H9 (cell line): ENCODE results near the gene VWA5A. TPM values are rescaled to one million over a fixed set of nuclear protein-coding genes. Genes with fewer than 3 reads are reported as not detected.
"Not testable (repeated sequence)": the region's sequence is repeated elsewhere in the genome, so short reads cannot be mapped to it uniquely, and the experiment has no call there.

Experiments used
- DNase-seq: peaks from one replicate; pipeline ENCODE4 v3.0.0-alpha.2; 2017
- H2AFZ ChIP-seq: one replicate; pipeline ENCODE4 v1.6.1; 2013; ENCODE audit warnings: mild to moderate bottlenecking, low read length, control low read depth, moderate library complexity
- H2AK5ac ChIP-seq: 2 replicates; pipeline ENCODE4 v1.6.1; 2013; ENCODE audit warnings: low read length, control low read depth, mixed read lengths; ENCODE audit not compliant: insufficient read length
- H2BK120ac ChIP-seq: one replicate; pipeline ENCODE4 v1.6.1; 2013; ENCODE audit warnings: low read depth, mild to moderate bottlenecking, low read length, control low read depth, inconsistent platforms; ENCODE audit not compliant: poor library complexity, severe bottlenecking
- H2BK12ac ChIP-seq: 2 replicates; pipeline ENCODE4 v1.6.1; 2013; ENCODE audit warnings: low read length, control low read depth, mixed read lengths, low read depth; ENCODE audit not compliant: insufficient read length
- H2BK15ac ChIP-seq: 2 replicates; pipeline ENCODE4 v1.6.1; 2013; ENCODE audit warnings: low read depth, low read length, control low read depth
- H2BK20ac ChIP-seq: one replicate; pipeline ENCODE4 v1.6.1; 2013; ENCODE audit warnings: low read depth, mild to moderate bottlenecking, low read length, control low read depth, inconsistent platforms; ENCODE audit not compliant: poor library complexity, severe bottlenecking
- H2BK5ac ChIP-seq: 2 replicates; pipeline ENCODE4 v1.6.1; 2013; ENCODE audit warnings: low read length, control low read depth, mixed read lengths; ENCODE audit not compliant: insufficient read length
- H3K14ac ChIP-seq: 2 replicates; pipeline ENCODE4 v1.6.1; 2013; ENCODE audit warnings: low read length, control low read depth; ENCODE audit not compliant: insufficient read depth
- H3K18ac ChIP-seq: 2 replicates; pipeline ENCODE4 v1.6.1; 2013; ENCODE audit warnings: low read depth, mild to moderate bottlenecking, mixed read lengths, low read length, control low read depth; ENCODE audit not compliant: insufficient read length
- H3K23ac ChIP-seq: 2 replicates; pipeline ENCODE4 v1.6.1; 2013; ENCODE audit warnings: low read length, control low read depth, mixed read lengths, low read depth; ENCODE audit not compliant: insufficient read length
- H3K23me2 ChIP-seq: 2 replicates; pipeline ENCODE4 v1.6.1; 2013; ENCODE audit warnings: low read depth, mild to moderate bottlenecking, mixed read lengths, low read length, control low read depth; ENCODE audit not compliant: insufficient read length, poor library complexity, severe bottlenecking
- H3K27ac ChIP-seq: 2 replicates; pipeline ENCODE4 v1.5.1; 2013; ENCODE audit warnings: low read length, control low read depth, mixed read lengths, low read depth; ENCODE audit not compliant: insufficient read length
- H3K27me3 ChIP-seq: 2 replicates; pipeline ENCODE4 v1.6.1; 2013; ENCODE audit warnings: low read length, control low read depth, inconsistent platforms; ENCODE audit not compliant: insufficient read depth
- H3K4ac ChIP-seq: 2 replicates; pipeline ENCODE4 v1.6.1; 2013; ENCODE audit warnings: low read depth, mild to moderate bottlenecking, control low read depth, inconsistent platforms, low read length, moderate library complexity
- H3K4me1 ChIP-seq: 2 replicates; pipeline ENCODE4 v1.6.1; 2013; ENCODE audit warnings: low read length, control low read depth, inconsistent platforms; ENCODE audit not compliant: insufficient read depth
- H3K4me2 ChIP-seq: 2 replicates; pipeline ENCODE4 v1.6.1; 2013; ENCODE audit warnings: low read length, control low read depth, mixed read lengths; ENCODE audit not compliant: insufficient read length, insufficient read depth
- H3K56ac ChIP-seq: 2 replicates; pipeline ENCODE4 v1.6.1; 2013; ENCODE audit warnings: low read depth, mild to moderate bottlenecking, mixed read lengths, low read length, control low read depth; ENCODE audit not compliant: insufficient read length
- H3K79me1 ChIP-seq: 2 replicates; pipeline ENCODE4 v1.6.1; 2013; ENCODE audit warnings: low read depth, mild to moderate bottlenecking, moderate library complexity, low read length, control low read depth, inconsistent platforms; ENCODE audit not compliant: insufficient read depth, poor library complexity, severe bottlenecking
- H3K79me2 ChIP-seq: 2 replicates; pipeline ENCODE4 v1.6.1; 2013; ENCODE audit warnings: low read length, control low read depth, inconsistent platforms; ENCODE audit not compliant: insufficient read depth
- H3K9ac ChIP-seq: 2 replicates; pipeline ENCODE4 v1.6.1; 2013; ENCODE audit warnings: low read length, control low read depth, mixed read lengths; ENCODE audit not compliant: insufficient read length; ENCODE audit errors: extremely low read depth
- H3K9me3 ChIP-seq: one replicate; pipeline ENCODE4 v1.6.1; 2013; ENCODE audit warnings: low read depth, low read length, inconsistent platforms; ENCODE audit not compliant: control insufficient read depth
- H3T11ph ChIP-seq: one replicate; pipeline ENCODE4 v1.6.1; 2013; ENCODE audit warnings: mild to moderate bottlenecking, low read length, control low read depth, inconsistent platforms
- H4K20me1 ChIP-seq: one replicate; pipeline ENCODE4 v1.6.1; 2013; ENCODE audit not compliant: control insufficient read depth, insufficient read length, insufficient read depth
- H4K5ac ChIP-seq: 2 replicates; pipeline ENCODE4 v1.6.1; 2013; ENCODE audit warnings: low read depth, mild to moderate bottlenecking, mixed read lengths, low read length, control low read depth; ENCODE audit not compliant: insufficient read length
- H4K8ac ChIP-seq: replicated peaks from 2 replicates; pipeline ENCODE4 v1.6.1; 2013; ENCODE audit warnings: low read length, control low read depth, mixed read lengths, low read depth; ENCODE audit not compliant: insufficient read length
- H4K91ac ChIP-seq: 2 replicates; pipeline ENCODE4 v1.6.1; 2013; ENCODE audit warnings: low read depth, mild to moderate bottlenecking, moderate library complexity, mixed read lengths, low read length, control low read depth; ENCODE audit not compliant: insufficient read length
- H3K27ac Mint-ChIP-seq, 3 experiments: 2 replicates in 2 of 3; 3 replicates in 1 of 3; pipeline ENCODE4 v1.8.0; 2020 to 2021; ENCODE audit warnings: mixed read lengths in 3 of 3, mild to moderate bottlenecking in 1 of 3, moderate library complexity in 1 of 3
- H3K27me3 Mint-ChIP-seq: 2 replicates; pipeline ENCODE4 v1.8.0; 2021; ENCODE audit warnings: low read depth, mild to moderate bottlenecking, moderate library complexity, mixed read lengths
- H3K36me3 Mint-ChIP-seq, 3 experiments: 2 replicates in 2 of 3; 3 replicates in 1 of 3; pipeline ENCODE4 v1.8.0; 2020 to 2021; ENCODE audit warnings: low read depth in 3 of 3, mixed read lengths in 3 of 3; ENCODE audit not compliant: insufficient read depth in 1 of 3
- H3K4me1 Mint-ChIP-seq, 2 experiments: 2 replicates each; pipeline ENCODE4 v1.8.0; 2020; ENCODE audit warnings: mixed read lengths in 2 of 2
- H3K4me3 Mint-ChIP-seq, 2 experiments: 2 replicates in 1 of 2; 3 replicates in 1 of 2; pipeline ENCODE4 v1.8.0; 2020 to 2021; ENCODE audit warnings: mild to moderate bottlenecking in 2 of 2, mixed read lengths in 2 of 2, moderate library complexity in 1 of 2
- H3K9me3 Mint-ChIP-seq, 2 experiments: 2 replicates in 1 of 2; 3 replicates in 1 of 2; pipeline ENCODE4 v1.8.0; 2020; ENCODE audit warnings: mild to moderate bottlenecking in 2 of 2, mixed read lengths in 2 of 2, moderate library complexity in 1 of 2
- CTCF ChIP-seq: fragments of 200-600 bp; sonication (generic); conservative IDR thresholded peaks from 3 replicates; pipeline ENCODE4 v1.8.0; 2021; ENCODE audit warnings: antibody characterized with exemption, mild to moderate bottlenecking
- WGBS: extraction: QIAGEN DNeasy Blood & Tissue Kit; methylation state at CpG from one replicate; pipeline ENCODE4 v1.1.7; 2013; ENCODE audit warnings: missing lambda C conversion rate, low lambda C conversion rate, mixed read lengths; ENCODE audit not compliant: insufficient read length; ENCODE audit errors: extremely low coverage; 5-methylcytosine and 5-hydroxymethylcytosine counted together
- total RNA-seq: library from RNA; stranded (reverse); gene quantifications from 2 replicates; pipeline ENCODE4 v1.2.1, GENCODE V29; 2021

VWA5A gene
- total RNA-seq, 1 experiment from 2014 or later: 15.6 TPM

DNA sequence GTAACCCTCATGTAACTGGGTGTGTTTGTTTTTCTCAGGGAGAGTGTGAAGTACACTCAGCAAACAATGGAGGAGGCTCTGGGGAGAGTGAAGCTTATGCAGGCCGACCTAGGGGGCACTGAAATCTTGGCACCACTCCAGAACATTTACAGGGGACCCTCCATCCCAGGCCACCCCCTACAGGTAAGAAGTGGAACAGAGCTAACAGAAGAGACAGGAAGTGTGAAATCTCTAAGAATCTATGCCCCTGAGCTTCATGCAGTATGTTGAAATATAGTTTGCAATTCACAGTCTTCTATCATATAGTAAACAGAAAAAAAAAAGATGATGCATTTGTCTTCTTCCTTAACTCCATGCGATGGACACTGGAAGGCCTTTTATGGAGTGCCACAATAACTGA is 8.4 kb downstream of the VWA5A start:
- Mint-ChIP-seq H3K4me3 (no peak overlapping the region), H3K27ac (peak overlapping the region in 2 of 3 experiments; percentile 44 to 75; a peak in 2 of 7 replicates), H3K9me3 (peaks cover 8 to 11% of the 10 kb centered on the region in 2 experiments), H3K36me3 (peaks cover 18 to 58% (median 53%) of the 10 kb centered on the region in 3 experiments), H3K4me1 (peaks cover 6 to 9% of the 10 kb centered on the region in 2 experiments), H3K27me3 (no peaks in the 10 kb centered on the region)
- H2AK5ac ChIP-seq: no peak overlapping the region
- no peak overlapping the region for H4K91ac ChIP-seq
- no peaks in the 10 kb centered on the region for H3K27me3 ChIP-seq
- H3K27ac ChIP-seq: no peak overlapping the region
- no peak overlapping the region for H3K4me2 ChIP-seq
- no peak overlapping the region for H2BK12ac ChIP-seq
- H2BK20ac ChIP-seq: no peak overlapping the region
- no CpG with 5 or more reads among the region's 2 CpGs for WGBS
- no peaks in the 10 kb centered on the region for H3K9me3 ChIP-seq
- H4K20me1 ChIP-seq: no peaks in the 10 kb centered on the region
- no peak overlapping the region for H2BK15ac ChIP-seq
- no peaks in the 10 kb centered on the region for H3K23me2 ChIP-seq
- H4K5ac ChIP-seq: no peak overlapping the region
- no peak overlapping the region for H2BK5ac ChIP-seq
- no peak overlapping the region for H4K8ac ChIP-seq
- no peak overlapping the region for H3T11ph ChIP-seq
- peak; percentile 34 for DNase-seq
- no peak overlapping the region for H2AFZ ChIP-seq
- no peak overlapping the region for H3K14ac ChIP-seq
- no peak overlapping the region for H3K18ac ChIP-seq
- H2BK120ac ChIP-seq: no peak overlapping the region
- H3K79me2 ChIP-seq: no peaks in the 10 kb centered on the region
- peak; percentile 63 for TF ChIP-seq CTCF
- no peak overlapping the region for H3K4ac ChIP-seq
- H3K79me1 ChIP-seq: no peaks in the 10 kb centered on the region
- H3K56ac ChIP-seq: no peak overlapping the region
- no peak overlapping the region for H3K23ac ChIP-seq
- H3K4me1 ChIP-seq: no peaks in the 10 kb centered on the region
- no peak overlapping the region for H3K9ac ChIP-seq

GRCh38 chr11:124127134-124127533 is 11.9 kb downstream of the VWA5A start:
- H3K9ac ChIP-seq, H3K9me3 ChIP-seq, H3K18ac ChIP-seq, H3K79me2 ChIP-seq, H3K4ac ChIP-seq, H3K4me2 ChIP-seq, H3K23ac ChIP-seq, H2BK15ac ChIP-seq, H3K27ac ChIP-seq, H2BK20ac ChIP-seq, H3K23me2 ChIP-seq, H2AFZ ChIP-seq, H3K56ac ChIP-seq, H3K4me1 ChIP-seq, H2BK5ac ChIP-seq, H3K14ac ChIP-seq, H3K27me3 ChIP-seq, H3K27me3 Mint-ChIP-seq, H3K4me3 Mint-ChIP-seq, H3K4me1 Mint-ChIP-seq, H2AK5ac ChIP-seq, H2BK120ac ChIP-seq, H3K27ac Mint-ChIP-seq, H2BK12ac ChIP-seq, H4K20me1 ChIP-seq, DNase-seq, H3K79me1 ChIP-seq, H4K5ac ChIP-seq, H4K91ac ChIP-seq, H4K8ac ChIP-seq, H3T11ph ChIP-seq: not testable (repeated sequence)
- Mint-ChIP-seq H3K36me3 (peaks cover 13 to 33% (median 32%) of the 10 kb centered on the region in 3 experiments; a peak in 6 of 7 replicates), H3K9me3 (peaks cover 8 to 11% of the 10 kb centered on the region in 2 experiments)
- WGBS: no CpG with 5 or more reads among the region's 1 CpG
